Frontal cortex (tissue), 4 donors: ENCODE results near the gene NHERF2. TPM values are rescaled to one million over a fixed set of nuclear protein-coding genes. Genes with fewer than 3 reads are reported as not detected.
A peak's percentile ranks its signal among the peaks of the same experiment; 100 is the strongest.
"Not testable (repeated sequence)": the region's sequence is repeated elsewhere in the genome, so short reads cannot be mapped to it uniquely, and the experiment has no call there.

Experiments used
- DNase-seq, 2 donors: peaks; one replicate each; pipeline ENCODE4 v3.0.0; 2012; ENCODE audit warnings: low spot score in 2 of 2
- FAIRE-seq: peaks from 2 replicates; lab custom pipeline; 2012; peaks lifted over from hg19 to GRCh38; lab: Jason Lieb, UNC
- total RNA-seq: library from RNA; depleted of rRNA; stranded (reverse); fragments of >200 nt; gene quantifications from one replicate; pipeline ENCODE4 v1.2.3, GENCODE V29; 2014
- donor health status: control.
- donor health status: control.
- donor health status: control.

The NHERF2 gene
- total RNA-seq, 1 donor from 2014 or later, result 13.5 TPM

GRCh38 chr16:2004795-2005517 is 21.7 kb upstream of the NHERF2 start:
- no peak for DNase-seq
- no peak for FAIRE-seq

- DNase-seq (no peak), FAIRE-seq (no peak)
Observed at GRCh38 chr16:2005646-2006045, 21.1 kb upstream of the NHERF2 start.

- FAIRE-seq (no peak), DNase-seq (no peak)
Observed at GRCh38 chr16:2006317-2006716, 20.4 kb upstream of the NHERF2 start.

- no peak for FAIRE-seq
Observed at GRCh38 chr16:2007081-2007836, 19.4 kb upstream of the NHERF2 start.

GRCh38 chr16:2008009-2008526 is 18.6 kb upstream of the NHERF2 start:
- DNase-seq (no peak), FAIRE-seq (no peak)

More at GRCh38 chr16:2007081-2007836, 19.4 kb upstream of the NHERF2 start:
- no peak for DNase-seq

- FAIRE-seq, result no peak
- DNase-seq, result no peak
Observed at GRCh38 chr16:2008631-2009163, 18.0 kb upstream of the NHERF2 start.

GRCh38 chr16:2009164-2009711 is 17.5 kb upstream of the NHERF2 start:
- FAIRE-seq (no peak), DNase-seq (no peak)

- DNase-seq (peak; percentile 99 to 100), FAIRE-seq (no peak)
Observed at GRCh38 chr16:2009791-2010510, 16.8 kb upstream of the NHERF2 start, which contains the start of gene ZNF598. ZNF598 (minus strand) TSS chr16:2009821.

GRCh38 chr16:2011726-2012125 is 15.0 kb upstream of the NHERF2 start:
- not testable (repeated sequence) for DNase-seq, FAIRE-seq

GRCh38 chr16:2013527-2013926 is 13.2 kb upstream of the NHERF2 start:
- no peak for FAIRE-seq
- DNase-seq, result no peak

- DNase-seq (no peak), FAIRE-seq (no peak)
Observed at GRCh38 chr16:2015117-2015946, 11.4 kb upstream of the NHERF2 start.

GRCh38 chr16:2015947-2016208 is 10.8 kb upstream of the NHERF2 start:
- DNase-seq (no peak), FAIRE-seq (no peak)

- DNase-seq (no peak), FAIRE-seq (no peak)
Observed at GRCh38 chr16:2016407-2016922, 10.2 kb upstream of the NHERF2 start.

GRCh38 chr16:2019518-2019920 is 7.2 kb upstream of the NHERF2 start, which contains the start of gene NPW:
NPW (plus strand) TSS chr16:2019785.
- no peak for DNase-seq
- no peak for FAIRE-seq

- FAIRE-seq, result no peak
- DNase-seq, result no peak
Observed at GRCh38 chr16:2019921-2020831, 6.5 kb upstream of the NHERF2 start.

GRCh38 chr16:2022723-2023091 is 4.0 kb upstream of the NHERF2 start:
- FAIRE-seq (no peak), DNase-seq (no peak)

GRCh38 chr16:2023092-2024031 is 3.3 kb upstream of the NHERF2 start:
- FAIRE-seq (no peak), DNase-seq (peak; percentile 97 to 99)
